Neuronal stem cell (in vitro differentiated cells): ENCODE measurements around the gene ZNG1F. TPM values are rescaled to one million over a fixed set of nuclear protein-coding genes. Genes with fewer than 3 reads are reported as not detected.

Source experiments
- small RNA-seq: library from polyadenylated mRNA; stranded (forward); fragments of <200 nt; extraction: miRNeasy Mini kit (QIAGEN cat#:217004); gene quantifications from one replicate; pipeline ENCODE3, GENCODE V24; 2013; ENCODE audit not compliant: insufficient read depth

ZNG1F gene

Small RNA genes within 50 kb of the gene (small RNA-seq; reads per million reads assigned to genes)
- not detected for gene MIR4477A
- gene RNA5SP530 = not detected
